ENCODE measurements around the gene IQSEC1.

Gene IQSEC1

DNA sequence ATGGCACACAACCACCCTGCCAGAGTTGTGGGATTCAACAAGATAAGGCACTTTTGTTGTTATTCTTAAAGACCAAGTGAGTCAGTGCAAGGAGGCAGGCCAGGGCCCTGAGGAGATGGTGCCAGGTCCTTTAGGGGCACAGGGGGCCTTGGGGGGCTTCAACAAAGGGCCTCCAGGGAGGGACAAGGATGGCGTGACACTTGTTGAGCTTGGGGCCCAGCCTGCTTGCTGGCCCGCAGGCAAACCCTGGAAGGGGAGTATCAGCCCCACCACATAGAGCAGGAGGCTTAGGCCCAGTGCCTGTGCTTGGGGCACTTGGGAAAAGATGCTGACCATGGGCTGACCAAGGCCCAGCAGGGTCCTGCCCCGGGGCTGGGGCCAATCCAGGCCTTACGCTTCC, 5.5 kb downstream of the IQSEC1 start:
- DNase-seq (ENCODE audit: low read depth) = no peak

DNA sequence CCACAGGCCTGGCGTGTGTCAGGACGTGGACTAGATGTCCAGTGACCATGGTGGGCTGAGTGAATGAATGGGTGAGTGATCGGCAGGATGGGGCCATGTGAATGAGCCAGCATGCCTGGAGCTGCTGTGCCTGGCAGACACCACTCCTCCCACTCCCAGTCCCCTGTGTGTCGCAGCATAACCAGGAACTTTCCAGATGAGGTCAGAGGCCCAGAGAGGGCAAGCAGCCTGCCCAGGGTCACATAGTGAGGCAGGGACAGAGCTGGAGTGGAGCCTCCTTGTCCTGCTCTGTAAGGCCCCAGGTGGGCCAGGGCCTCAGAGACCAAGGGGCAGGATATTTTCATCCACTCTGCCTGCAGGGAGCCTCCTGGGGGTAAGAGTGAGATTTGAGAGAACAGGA, 6.4 kb downstream of the IQSEC1 start:
- DNase-seq (ENCODE audit: low read depth) = no peak

DNA sequence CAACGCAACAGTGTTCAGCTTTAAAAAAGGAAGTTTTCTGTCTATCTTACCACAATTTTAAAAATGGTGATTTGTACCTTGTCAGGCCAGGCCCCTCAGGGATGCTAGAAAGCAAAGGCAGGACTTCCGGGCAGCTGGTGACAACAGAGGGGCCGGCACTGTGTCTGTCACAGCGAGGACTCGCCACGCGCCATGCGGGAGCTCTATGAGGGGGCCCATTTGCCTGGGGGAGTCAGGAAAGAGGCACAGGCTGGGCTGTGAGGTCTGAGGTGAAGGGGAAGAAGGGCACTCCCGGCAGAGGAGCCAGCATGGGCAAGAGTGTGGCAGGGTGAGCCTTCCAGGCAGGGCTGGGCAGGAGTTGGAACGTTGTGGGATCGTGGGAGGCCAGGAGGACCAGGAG, 7.0 kb downstream of the IQSEC1 start:
- DNase-seq (ENCODE audit: low read depth) = no peak

DNA sequence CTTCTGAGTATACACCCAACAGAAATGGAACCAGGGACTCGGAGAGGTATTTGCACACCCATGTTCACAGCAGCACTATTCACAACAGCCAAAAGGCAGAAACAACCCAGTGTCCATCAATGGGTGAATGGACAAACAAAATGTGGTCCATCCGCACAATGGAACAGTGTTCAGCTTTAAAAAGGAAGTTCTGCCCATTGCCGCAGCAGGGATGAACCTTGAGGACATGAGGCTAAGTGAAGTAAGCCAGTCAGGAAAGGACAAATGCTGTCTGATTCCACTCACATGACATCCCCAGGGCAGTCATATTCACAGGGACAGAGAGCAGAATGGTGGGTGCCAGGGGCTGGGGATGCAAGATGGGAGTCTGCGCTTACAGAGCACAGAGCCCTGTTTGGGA, 7.5 kb downstream of the IQSEC1 start:
- DNase-seq (ENCODE audit: low read depth) = no peak

DNA sequence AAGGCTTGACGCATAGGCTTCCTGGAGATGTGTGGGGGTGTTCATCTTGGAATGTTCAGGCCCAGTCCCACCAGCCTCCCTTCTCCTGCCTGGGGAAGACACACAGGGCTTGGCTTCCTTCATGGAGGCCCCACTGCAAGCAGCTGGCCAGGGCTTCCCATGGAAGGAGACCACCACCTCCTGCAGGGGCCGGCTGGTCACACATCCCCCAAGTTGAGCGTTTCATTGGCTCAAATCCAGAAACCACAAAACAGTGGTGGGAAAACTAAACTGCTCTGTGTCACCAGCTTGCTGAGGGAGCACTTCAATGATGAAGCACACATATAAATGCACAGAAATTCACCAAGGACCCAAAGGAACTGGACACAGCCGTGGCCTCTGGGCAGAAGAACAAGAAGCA, 8.3 kb downstream of the IQSEC1 start:
- DNase-seq (ENCODE audit: low read depth) = no peak

DNA sequence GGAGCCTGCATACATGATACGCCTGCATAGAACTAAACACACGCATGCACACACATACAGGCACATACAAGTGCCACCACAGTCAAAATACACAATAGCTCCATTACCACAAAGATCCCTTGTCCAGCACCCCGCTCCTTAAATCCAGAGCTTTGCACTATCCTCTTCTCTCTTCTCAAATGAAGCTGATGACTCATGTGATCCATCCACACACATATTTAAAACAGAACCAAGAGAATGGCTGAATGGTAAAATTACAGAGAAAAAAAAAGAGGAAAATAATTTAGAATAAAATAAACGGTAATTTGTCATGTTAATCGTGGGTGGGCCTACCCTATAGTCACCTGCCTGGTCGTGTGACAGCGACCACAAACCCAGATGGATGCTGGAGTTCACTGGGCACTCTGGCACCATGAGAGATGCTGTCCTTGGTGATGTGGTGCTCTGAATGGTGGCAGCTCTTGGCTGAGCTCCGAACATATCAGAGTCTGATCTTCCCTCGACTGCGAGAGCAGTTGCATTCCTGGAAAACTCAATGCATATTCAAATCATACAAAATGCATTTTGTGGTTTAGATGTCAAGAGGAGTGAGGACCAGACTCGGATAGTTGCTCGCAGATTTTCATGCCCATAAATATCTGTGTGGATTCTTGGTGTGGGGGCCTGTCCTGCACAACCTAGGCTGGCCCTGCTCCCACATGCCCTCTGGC, 8.9 kb downstream of the IQSEC1 start:
- DNase-seq (ENCODE audit: low read depth) = no peak

DNA sequence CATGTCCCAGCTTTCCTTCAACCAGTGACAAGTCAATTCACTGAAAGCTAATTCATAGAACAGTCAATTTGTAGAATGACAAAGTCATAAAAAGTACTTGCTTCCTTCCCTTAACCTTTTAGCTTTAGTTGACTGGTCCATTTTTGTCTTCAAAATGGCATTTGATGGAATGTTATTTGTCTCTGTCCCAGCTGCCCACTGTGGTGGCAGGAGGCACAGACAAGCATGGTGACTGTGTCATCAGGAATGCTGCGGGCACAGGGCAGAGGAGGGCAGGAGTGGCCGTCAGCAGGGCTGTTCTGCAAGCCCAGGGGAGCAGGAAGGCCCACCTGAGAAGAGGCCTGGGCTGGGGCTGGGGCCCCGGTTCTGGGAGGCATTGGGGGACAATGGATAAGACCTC, 10.0 kb downstream of the IQSEC1 start:
- no peak for DNase-seq (ENCODE audit: low read depth)

DNA sequence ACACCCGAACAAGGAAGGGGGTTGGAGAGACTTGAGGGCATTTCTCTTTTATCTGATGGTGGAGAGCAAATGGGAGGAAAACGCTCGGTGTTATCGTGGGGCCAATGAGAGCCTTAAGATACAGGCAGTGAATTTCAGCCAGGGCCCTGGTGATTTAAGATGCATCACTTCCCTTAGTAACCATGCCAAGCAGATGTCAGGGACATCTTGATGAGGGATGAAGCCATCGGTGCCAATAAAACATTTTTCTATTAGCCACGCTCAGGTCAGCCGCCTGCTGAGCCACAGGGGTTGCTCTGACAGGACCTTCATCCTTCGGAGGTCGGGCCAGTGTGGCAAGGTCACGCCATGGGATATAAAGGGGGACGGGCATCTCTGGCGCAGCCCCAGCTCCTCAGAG, 10.6 kb downstream of the IQSEC1 start:
- DNase-seq (ENCODE audit: low read depth) = no peak

DNA sequence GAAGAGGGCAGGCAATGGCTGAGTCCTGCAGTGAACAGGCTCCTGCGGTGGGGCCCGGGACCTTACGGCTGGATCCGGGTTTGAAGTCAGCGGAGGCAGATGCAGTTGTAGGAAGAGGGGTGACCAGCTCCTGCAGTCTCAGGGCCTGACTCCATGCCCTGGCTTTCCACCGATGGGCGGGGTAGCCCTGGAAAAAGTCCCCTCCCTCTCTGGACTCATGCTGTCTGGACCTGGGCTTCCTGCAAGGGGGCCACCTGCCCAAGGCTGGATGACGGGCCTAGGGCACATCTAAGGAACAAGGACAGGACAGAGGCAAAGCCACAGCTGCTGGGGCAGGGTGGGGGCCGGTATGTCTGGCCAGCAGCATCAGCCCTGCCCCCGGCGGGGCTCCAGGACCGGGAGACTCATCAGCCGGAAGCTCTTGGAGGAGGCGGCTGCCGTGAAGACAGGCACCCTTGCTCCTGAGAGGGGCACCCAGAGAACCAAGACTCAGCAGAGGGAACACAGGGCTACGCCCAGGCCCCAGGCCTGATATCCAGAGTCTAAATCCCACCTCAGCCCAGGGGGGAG, 12.8 kb downstream of the IQSEC1 start:
- DNase-seq (ENCODE audit: low read depth) = no peak

DNA sequence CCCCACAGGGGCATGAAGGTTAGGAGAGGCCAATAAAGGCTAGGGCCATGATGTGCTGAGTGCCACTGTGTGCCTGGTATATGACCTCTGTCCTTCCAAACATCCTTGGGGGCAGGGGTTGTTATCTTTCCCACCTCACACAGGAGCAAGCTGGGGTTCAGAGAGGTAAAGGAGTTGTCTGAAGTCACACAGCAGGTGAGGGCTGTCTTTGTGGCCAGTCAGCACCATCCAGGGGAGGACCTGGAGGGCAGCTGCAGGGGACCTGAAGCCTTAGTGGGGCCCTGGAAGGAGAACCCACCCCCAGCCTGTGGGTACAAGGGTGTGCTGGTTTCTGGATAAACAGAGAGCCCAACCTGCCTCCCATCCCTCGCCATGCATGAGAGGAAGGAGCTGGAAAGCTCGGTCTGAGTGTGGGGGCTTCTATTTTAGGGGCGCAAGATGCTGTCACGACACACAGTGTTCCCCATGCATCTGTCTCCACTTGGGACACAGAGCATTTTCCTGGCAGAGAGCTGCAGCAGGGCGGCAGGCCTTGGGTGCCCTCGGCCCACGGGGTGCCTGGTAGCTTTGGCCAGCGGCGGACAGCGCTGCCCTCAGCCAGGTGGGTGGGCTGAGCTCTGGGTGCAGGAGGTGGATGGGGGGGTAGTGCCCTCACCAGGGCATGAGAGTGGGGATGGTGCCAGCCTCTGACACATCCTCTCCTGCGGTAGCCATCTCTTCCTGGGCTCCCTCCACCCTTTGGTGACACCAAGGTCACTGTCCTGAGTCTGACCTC, 14.7 kb downstream of the IQSEC1 start:
- no peak for DNase-seq (ENCODE audit: low read depth)

DNA sequence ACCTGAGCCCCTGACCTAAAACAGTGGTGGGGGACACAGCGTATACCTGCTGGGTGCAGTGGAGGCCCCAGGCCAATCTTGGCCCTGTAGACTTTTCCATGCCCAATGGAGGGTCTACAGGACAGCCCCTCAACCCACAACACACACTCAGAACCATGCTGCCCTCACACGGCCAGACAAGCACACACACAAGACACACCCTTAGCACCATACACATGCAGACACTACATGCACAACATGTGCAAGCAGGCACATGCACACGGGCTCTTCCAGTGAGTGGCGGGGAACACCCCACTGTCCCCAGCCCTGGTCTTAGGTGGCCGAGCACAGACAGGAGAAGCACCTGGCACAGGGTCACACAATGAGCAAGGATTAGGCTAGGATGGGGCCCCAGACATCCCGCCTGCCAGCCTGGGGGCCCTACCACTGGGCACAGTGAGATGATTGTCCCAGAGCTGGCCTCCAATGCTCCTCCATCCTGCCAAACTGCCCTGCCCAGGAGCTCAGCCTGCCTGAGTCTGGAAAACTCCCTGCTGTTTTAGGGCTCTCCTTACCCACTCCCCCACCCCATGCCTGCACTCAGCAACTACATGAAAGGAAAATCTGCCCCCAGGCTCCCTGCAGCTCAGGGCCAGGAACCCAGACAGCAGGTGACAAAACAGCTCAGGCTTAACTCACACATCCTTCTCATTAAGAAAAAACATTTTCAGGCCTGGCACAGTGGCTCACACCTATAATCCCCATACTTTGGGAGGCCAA, 15.8 kb downstream of the IQSEC1 start:
- no peak for DNase-seq (ENCODE audit: low read depth)

DNA sequence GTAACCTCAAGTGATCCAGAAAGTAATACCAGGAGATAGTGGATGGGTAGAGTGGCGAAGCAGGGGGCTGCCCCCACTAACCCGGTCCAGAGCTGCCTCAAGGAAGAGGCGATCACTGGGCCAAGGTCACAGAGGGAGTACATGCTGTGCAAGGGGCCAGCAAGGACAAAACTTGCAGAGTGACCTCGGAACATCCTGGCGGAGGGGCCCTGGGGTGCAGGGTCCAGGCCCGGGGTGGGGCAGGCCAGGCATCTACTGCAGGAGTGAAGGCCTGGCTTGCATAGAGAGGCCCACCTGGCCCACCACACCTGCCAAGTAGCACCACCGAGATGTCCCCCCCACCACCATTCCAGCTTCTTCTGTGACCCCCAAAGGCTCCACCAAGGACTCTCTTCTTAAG, 17.6 kb downstream of the IQSEC1 start:
- DNase-seq (ENCODE audit: low read depth) = no peak

DNA sequence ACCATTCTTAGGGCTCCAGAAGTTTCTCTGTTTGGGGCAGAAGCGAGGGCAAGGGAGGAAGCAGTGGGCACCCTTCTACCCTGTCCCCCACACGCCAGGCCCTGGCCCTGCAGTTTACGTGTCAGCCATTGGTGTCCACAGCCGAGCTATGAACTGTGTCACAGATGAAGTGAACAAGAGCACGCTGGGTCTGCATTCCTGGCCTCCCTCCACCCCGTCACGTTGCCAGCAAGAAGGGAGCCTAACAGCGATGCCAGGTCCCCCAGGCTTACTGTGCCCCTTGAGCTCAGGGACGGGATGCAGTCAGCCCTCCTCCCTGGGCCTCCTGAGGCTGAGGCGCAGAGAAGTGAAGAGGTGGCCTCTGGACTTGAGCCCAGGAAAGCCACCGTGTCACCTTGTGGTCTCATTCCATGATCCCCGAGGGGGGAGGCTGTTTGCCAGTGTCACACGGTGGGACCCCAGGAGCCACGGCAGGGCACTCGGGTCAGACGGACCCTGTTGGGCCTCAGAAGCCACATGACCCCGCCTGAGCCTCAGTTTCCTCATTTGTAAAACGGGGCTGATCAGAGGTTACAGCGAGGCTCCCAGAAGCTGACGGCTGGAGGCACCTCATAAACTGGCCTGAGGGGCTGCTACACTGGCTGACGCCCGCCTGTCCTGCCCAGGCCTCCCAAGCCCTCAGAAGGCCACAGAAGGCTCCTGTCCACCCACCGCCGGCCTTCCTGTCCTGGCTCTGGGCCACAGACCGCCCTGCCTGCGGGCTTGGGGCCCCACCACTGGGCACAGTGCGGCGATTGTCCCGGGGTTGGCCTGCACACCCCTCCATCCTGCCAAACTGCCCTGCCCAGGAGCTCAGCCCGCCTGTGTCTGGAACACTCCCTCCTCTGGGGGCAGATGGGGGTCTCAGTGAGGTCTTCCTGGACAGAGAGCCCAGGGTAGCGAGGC, 18.6 kb downstream of the IQSEC1 start:
- no peak for DNase-seq (ENCODE audit: low read depth)

DNA sequence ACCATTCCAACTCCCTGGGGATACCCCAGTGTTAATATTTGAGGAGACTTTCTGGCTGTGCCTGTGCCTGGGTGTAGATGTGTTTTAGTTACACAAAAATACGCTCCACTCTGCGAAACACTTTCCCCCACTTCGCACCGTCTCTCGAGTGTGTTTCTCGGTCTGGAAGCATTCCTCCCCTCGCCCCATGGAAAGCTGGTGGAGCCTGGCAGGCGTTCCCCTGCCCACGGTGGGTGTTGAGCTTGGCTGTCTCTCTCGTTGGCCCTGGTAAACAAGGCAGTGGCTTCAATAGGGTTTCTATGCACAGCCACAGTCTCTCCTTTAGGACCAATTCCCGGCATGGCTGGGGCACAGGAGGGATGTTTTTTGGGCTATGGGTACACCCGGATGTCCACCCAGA, 19.3 kb downstream of the IQSEC1 start:
- DNase-seq (ENCODE audit: low read depth) = no peak

DNA sequence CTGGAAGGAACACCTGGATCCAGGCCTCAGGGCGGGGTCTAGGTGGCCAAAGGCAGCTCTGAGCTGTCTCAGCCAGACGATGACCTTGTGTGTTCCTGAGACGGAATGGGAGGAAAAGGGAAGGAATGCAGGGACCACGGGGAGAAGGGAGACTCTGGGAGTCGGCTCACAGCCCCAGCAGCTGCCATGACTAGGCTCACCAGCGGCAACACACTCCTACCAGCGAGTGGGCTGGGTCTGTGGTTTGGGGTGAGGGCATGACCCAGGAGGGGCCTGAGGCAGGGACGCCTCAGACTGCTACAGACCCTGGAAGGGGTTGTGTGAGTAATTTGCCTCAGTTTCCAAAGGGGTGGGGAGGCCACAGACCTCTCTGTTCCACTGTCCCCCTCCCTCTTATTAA, 19.8 kb downstream of the IQSEC1 start:
- no peak for DNase-seq (ENCODE audit: low read depth)

DNA sequence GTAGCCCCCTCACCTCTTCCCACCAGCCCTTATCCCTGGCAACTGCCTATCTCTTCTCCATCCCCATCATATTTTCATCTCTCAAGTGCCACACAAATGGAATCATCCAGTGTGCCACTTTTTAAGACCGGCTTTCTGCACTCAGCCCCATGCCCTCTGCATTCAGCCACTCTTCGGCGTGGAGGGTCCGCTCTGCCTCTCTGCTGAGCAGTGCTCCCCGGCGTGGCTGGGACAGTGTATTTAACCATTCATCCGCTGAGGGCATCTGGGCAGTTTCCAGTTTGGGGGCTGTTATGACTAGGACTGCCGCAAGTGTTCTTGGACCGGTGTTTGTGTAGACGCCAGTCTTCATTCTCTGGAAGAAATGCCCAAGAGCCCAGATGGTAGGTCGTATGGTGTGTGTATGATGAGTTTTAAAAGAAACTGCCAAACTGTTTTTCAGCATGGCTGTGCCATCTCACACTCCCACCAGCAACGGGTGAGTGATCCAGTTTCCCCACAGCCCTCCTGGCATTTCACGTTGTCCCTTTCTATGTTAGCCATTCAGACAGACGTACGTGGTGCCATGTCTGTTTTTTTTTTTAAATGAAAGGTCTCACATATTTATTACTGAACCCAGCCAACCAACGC, 20.9 kb downstream of the IQSEC1 start:
- DNase-seq (ENCODE audit: low read depth) = no peak

DNA sequence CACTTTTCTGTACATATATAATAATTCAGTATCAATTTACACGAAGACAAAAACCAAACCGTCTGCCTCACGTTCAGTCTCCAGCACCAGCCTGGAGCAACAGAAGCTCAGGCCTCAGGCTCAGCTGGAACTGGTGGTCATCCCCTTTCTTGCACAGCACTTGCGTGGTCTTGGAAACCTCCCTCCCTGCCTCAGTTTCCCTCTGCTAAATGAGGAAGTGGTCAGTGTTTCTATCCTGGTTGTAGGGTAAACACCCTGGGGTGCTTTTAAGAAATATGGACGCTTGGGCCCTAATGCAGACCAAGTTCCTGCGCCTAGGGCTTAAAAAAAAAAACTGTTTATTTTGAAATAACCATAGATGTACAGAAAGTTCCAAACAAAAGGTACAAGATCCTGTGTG, 21.6 kb downstream of the IQSEC1 start:
- DNase-seq (ENCODE audit: low read depth) = no peak

DNA sequence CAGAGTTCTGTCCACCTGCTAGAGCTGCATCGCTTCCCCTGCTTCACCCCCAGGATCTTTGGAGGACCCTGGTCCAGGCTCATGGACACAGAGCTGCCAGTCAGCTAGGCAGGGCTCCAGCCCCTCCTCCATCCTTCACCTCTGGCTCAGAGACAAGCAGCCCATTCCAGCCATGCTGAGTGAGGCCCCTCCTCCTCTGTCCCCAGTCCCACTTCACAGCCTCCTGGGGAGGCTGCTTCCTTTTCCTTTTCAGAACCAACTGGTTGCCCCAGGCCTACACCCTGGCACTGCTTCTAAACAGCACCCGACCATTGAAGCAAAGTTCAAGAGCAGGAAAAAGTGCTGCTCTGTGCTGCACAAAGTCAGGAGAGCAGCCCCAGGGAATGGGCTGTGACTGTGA, 22.2 kb downstream of the IQSEC1 start:
- no peak for DNase-seq (ENCODE audit: low read depth)

DNA sequence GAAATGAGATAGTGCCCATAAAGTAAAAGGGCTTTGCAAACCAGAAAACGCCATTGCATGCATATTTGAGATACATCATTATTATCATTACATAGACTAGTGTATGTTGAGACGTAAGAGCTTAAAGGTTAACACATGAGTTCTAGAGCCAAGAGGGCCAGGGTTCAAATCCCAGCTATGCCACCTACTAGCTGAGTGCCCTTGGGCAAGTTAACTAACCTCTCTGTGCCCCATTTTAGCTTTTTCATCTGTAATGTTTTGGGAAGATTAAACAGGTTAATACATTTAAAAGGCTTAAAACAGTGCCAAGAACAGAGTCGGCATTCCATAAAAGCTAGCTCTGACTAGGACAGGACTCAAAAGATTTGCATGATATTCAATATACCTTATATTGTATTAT, 22.8 kb downstream of the IQSEC1 start:
- no peak for DNase-seq (ENCODE audit: low read depth)

DNA sequence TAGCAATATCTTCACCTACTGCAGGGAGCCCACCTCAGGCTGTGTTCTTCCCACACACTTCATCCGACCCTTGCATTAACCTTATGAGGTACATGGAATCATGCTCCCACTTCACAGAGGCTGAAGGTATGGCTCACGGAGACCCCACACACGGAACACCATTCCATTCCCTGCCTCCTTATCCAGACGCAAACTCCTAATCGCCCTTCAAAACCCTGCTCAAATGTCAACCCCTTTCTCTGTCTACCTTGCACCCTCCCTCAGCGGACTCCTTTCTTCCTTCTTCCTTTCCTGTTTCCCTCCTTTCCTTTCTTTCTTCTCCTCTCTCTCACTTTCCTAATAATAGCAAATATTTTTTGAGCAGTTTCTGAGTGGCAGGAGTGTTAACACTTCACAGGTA, 23.8 kb downstream of the IQSEC1 start:
- DNase-seq (ENCODE audit: low read depth) = no peak
